NT2/D1 (cell line): ENCODE data around the gene PHF11.

Experiments used
- YY1 ChIP-seq: IDR thresholded peaks from 2 replicates; pipeline ENCODE4 v1.6.1; 2011; ENCODE audit not compliant: insufficient read length, insufficient read depth
- ZNF274 ChIP-seq: IDR thresholded peaks from 2 replicates; pipeline ENCODE4 v1.6.1; 2011; ENCODE audit warnings: mild to moderate bottlenecking, low read depth, low read length

DNA sequence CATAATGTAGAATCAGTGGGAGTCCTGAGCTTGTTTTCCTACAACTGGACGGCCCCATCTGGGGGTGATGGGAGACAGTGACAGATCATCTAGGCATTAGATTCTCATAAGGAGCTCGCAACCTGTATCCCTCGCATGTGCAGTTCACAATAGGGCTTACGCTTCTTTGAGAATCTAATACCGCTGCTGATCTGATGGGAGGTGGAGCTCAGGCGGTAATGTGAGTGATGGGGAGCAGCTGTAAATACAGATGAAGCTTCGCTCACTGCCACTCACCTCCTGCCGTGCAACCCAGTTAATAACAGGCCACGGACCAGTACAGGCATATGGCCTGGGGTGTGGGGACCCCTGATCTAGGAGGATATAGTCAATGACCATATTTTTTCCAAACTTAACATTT, 50.8 kb downstream of the PHF11 start:
- TF ChIP-seq YY1: no peak
- TF ChIP-seq ZNF274: no peak
